NCI-H2081 treated with DMSO at 0.1 percent for 48 hours (cell line): ENCODE results near the gene ZNF181.
"Not testable (repeated sequence)": the region's sequence is repeated elsewhere in the genome, so short reads cannot be mapped to it uniquely, and the experiment has no call there.

ENCODE experiments used
- DNase-seq: peaks from one replicate; lab custom pipeline; 2025; lab: John Stamatoyannopoulos, UW

The ZNF181 gene

GRCh38 chr19:34733746-34734536 is at the start of gene ZNF181:
TSS of gene ZNF181 (plus strand) at chr19:34734243. CDS start at chr19:34735038, 795 bp downstream.
- peak; percentile 55 for DNase-seq

DNA sequence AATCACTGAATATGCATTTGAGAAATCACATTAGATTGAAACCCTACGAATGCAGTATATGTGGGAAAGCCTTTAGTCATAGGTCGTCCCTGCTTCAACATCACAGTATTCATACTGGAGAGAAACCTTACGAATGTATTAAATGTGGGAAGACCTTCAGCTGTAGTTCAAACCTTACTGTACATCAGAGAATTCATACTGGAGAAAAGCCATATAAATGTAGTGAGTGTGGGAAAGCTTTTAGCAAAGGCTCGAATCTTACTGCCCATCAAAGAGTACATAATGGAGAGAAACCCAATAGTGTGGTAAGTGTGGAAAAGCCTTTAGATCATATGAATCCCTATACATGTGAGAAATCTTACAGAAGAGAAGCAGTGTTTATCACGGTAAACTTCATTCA is 48.8 kb upstream of the ZNF181 start:
- not testable (repeated sequence) for DNase-seq

- no peak for DNase-seq
Observed at GRCh38 chr19:34686455-34686854, 47.6 kb upstream of the ZNF181 start.

GRCh38 chr19:34687348-34687747 is 46.7 kb upstream of the ZNF181 start:
- DNase-seq, result no peak

- DNase-seq, result no peak
Observed at GRCh38 chr19:34688592-34688991, 45.5 kb upstream of the ZNF181 start.

DNA sequence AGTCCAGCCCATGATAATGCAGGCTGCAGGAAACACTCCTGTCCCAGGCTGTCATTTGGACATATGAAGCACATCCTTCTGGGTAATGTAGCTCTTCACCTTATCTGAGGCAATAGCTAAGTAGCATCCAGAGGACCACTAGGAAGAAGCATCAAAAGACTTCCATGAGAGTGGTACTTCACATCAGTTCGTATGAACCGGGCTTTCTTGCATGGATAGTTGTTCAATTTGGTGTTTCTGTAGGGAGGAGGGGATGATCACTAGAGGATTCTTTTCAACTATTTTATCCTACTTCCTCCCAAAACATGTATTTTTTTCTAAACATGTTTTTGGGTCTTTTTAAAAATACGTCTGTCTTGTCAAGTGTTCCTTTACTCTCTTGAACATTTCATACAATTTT is 43.7 kb upstream of the ZNF181 start:
- no peak for DNase-seq

GRCh38 chr19:34692549-34692948 is 41.5 kb upstream of the ZNF181 start:
- no peak for DNase-seq

DNA sequence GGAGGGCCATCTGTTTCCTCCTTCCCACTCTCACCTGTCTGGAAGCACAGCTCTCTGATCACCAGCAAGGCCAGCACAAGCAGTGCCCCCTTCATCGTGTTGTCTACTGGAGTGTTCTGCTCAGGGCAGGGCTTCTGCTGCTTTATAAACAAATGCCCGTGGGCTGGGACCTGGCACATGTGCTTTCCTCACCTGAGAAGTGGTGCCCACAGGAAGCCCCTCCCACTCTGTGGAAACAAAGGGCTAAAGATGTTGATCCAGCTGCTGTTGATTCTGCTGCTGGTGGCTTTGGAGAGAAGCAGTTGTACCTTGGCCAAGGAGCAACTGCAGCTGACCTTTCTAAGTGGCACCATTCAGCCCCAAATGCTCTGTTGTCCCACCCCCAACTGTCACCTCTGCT is 26.4 kb upstream of the ZNF181 start:
- DNase-seq, result no peak

DNA sequence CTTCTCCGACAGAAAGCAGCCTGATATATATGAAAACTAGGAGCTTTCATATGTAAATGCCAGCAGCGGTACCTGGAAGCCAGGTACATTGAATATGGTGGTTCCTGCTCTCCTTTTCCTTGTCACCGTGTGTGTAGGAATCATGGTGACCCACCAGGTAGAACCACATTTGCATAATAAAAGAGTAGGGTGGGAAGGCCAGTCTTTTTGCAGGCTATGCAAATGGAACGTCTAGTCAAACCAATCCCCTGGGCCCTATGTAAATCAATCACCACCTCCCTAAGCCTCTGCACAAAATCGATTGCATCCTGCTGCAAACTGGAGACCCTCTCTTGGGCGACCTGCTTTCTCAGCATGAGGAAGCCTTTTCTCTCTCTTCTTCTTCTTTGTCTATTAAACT is 22.2 kb upstream of the ZNF181 start:
- no peak for DNase-seq

DNA sequence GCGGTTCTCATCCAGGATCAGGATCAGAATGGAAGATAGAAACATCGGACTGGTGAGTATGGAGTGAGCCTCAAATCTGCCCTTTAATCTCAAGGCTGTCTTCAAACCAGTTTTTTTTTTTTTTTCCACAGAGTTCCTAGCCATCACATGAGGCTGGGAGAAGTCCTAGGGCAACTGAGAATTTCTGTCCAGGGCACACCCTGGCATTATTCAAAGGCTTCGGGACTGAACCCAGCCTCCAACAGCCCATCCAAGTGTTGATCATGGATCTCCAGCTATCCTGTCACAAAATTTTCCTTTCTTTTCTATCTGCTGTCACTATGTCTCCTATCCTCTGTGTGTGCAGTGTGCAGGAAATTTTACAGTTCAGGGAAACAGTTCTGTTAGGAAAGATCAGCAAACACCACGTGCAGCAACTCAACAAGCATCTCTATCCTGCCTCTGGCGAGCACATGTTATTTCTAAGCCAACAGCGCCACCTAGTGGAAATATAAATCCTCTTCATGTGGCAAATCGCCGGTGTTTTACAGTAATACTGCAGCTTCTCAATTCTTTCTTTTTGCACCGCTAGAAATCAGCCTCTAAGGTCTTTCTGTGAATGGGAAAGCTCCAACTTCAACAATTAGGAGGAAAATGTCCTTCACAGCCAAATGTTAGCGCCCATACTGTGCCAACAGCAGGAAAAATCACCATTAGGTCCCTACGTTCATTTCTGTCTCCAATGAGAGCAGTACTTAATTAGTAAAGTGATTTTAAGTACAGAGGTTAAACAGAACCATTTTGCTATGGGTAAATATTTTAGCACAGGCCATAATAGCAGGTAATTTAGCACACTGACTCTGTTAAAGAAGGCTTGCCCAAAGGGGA is 21.4 kb upstream of the ZNF181 start:
- DNase-seq, result peak; percentile 7

- DNase-seq, result no peak
Observed at GRCh38 chr19:34713262-34713637, 20.8 kb upstream of the ZNF181 start.

DNA sequence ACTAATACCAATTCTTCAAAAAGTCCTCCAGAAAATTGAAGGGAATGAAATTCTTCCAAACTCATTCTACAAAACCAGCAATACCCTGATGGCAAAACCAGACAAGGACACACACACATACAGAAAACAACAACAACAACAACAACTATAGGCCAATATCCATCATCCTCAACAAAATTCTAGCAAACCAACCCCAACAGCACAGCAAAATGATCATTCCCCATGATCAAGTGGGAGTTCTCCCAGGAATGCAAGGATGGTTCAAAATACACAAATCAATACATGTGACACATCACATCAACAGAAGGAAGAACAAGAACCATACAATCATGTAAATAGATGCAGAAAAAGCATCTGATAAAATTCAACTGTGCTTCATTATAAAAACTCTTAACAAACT is 18.7 kb upstream of the ZNF181 start:
- DNase-seq, result no peak

- no peak for DNase-seq
Observed at GRCh38 chr19:34722353-34722752, 11.7 kb upstream of the ZNF181 start.

DNA sequence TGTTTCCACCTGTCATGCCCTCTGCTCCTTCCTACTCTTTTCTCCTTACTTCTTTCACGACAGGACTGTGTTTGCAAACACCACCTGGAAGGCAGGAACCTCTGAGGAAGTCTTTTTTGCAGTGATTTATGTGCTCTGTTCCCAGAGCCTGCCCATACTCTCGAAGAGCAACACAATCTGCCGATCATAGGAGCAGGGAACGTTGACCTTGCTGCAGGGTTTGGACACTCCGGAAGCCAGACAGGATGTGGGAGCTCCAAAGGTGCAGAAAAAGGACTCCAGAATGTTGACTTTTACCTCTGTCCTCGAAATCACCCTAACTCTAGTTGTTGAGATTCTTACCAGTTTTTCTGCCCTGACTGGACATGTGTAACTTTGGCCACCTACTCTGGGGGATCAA is 8.6 kb upstream of the ZNF181 start:
- DNase-seq, result no peak

DNA sequence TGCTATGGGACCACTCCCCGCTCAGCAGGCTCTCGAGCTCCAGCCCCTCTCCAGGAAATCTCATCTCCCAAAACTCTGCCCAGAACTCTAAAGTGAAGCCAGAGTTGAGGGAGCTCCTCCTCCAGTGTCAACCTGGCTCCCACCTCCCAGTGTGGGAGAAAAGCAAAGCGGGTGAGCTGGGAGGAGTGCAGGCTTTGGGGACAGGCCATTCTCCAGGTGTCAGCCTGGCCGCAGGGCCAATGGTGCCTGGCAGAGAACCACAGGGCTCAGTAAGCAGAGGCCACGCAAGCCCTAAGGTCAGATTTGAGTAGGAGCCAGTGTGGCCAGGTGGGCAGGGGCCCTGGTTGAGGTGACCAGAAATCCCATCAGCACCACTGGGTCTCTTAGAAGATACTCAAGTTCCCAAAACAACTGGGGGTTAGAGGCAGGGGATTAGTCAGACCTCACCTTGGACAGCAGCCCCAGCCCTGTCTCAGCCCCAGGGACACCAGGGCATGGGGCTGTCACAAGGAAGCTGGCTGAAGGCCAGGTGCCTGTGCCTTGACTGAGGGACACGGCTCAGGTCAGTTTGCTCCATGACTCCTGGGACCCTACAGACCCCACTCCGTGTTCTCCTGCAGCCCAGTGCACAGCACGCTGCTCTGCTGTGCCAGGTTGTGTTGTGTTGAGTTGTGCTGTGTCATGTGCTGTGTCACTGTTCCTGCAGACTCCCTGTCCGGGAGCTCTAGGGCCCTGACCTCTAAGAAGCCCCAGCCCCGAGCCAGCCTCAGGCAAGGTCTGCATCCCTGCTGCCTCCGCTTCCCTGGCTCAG is 2.8 kb upstream of the ZNF181 start:
- no peak for DNase-seq

GRCh38 chr19:34731964-34732363 is 2.1 kb upstream of the ZNF181 start:
- no peak for DNase-seq

GRCh38 chr19:34732612-34733211 is 1.3 kb upstream of the ZNF181 start:
- DNase-seq, result no peak

- no peak for DNase-seq
Observed at GRCh38 chr19:34733266-34733745, 737 bp upstream of the ZNF181 start.

DNA sequence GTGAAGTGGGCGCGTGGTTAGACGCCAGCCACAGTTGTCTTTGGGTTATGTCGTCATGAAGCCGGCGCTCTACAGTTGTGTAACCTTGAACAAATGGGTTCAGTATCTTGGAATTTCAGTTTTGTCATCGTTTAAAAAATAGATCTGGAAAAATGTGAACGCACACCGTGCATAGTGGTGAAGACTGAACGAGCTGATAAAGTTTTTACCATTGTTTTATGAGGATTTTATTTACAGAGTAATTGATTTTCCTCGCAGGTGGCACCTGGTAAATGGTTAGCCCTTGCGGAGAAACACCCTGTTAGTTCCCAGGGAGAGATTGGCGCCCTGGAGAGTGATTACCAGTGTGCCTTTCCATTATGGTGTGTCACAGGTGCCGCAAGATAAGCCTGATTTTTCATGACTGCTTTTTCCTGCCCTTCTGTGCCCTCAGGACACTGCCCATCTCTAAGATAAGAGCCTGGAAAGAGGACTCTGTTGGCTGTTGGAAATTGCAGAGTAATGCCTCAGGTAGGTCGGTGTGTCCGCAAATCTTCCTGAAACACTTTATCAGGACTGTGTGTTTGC is 577 bp downstream of the ZNF181 start:
- peak; percentile 1 for DNase-seq

GRCh38 chr19:34744896-34745690 is 11.1 kb downstream of the ZNF181 start:
- DNase-seq, result no peak

DNA sequence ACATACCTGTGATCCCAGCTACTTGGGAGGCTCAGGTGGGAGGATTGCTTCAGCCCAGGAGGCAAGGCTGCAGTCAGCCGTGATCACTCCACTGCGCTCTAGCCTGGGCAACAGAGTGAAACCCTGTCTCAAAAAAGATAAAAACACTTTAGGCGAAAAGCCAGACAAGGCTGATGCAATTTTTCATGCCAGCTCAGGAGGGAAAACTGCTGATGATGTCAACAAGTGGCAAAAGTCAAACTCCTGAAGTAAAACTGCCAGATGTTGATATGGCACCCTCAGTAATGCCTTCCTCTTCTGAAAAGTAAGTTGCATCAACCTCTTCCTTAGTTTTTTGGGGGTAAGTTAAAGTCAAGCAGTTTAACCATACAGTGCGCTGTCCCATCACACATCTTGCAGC is 23.4 kb downstream of the ZNF181 start:
- DNase-seq, result no peak
